HCT116 (cell line): ENCODE measurements around the gene TSC1. TPM values are rescaled to one million over a fixed set of nuclear protein-coding genes. Genes with fewer than 3 reads are reported as not detected.

Experiments
- ATAC-seq: fragments of 200-7000 bp; cut with Tn5 transposase; 2 replicates; pipeline ENCODE4 v1.9.1; 2020; ENCODE audit warnings: mild to moderate bottlenecking, moderate library complexity
- BruUV-seq: library from RNA; stranded (reverse); fragments of 400-500 nt; replicated peaks from 2 replicates; lab custom pipeline; 2021; lab: Mats Ljungman, UMichigan
- CTCF ChIA-PET: fragments of 300-600 bp; sonication (Branson Sonifier 250); formaldehyde crosslinking; loops from one replicate; lab custom pipeline; 2021; ENCODE audit warnings: antibody characterized with exemption; lab: Charles Lee
- POLR2A ChIA-PET: fragments of 300-600, 350-600 bp; sonication (Branson Sonifier 250); formaldehyde crosslinking; loops from one replicate; lab custom pipeline; 2021; ENCODE audit warnings: antibody characterized with exemption; lab: Charles Lee
- RAD21 ChIA-PET, 2 experiments: fragments of 300-600 bp; sonication (Branson Sonifier 250); formaldehyde crosslinking; loops; one replicate each; lab custom pipeline; 2023; ENCODE audit warnings: low total read pairs in 2 of 2; ENCODE audit not compliant: uncharacterized antibody in 2 of 2, unreplicated experiment in 2 of 2, low non-redundant PET in 1 of 2; lab: Charles Lee
- DNase-seq: peaks from one replicate; pipeline ENCODE4 v3.0.0-alpha.2; 2010; ENCODE audit warnings: low read depth, low spot score
- H2AFZ ChIP-seq: fragments of 200-600 bp; shearing (Covaris generic), sonication (generic); 2 replicates; pipeline ENCODE4 v1.6.1; 2017; ENCODE audit warnings: low read depth, mixed run types, mixed read lengths, antibody characterized with exemption, low read length; ENCODE audit not compliant: poor library complexity, severe bottlenecking
- H3K27ac ChIP-seq: 2 replicates; pipeline ENCODE4 v1.5.1; 2012; ENCODE audit warnings: low read depth, low read length
- H3K27me3 ChIP-seq: fragments of 200-600 bp; sonication (generic); 2 replicates; pipeline ENCODE4 v1.6.1; 2016; ENCODE audit warnings: mixed run types, low read length, mixed read lengths; ENCODE audit not compliant: insufficient read depth
- H3K36me3 ChIP-seq, 2 experiments: fragments of 200-500 bp in 1 of 2; fragments of 200-600 bp in 1 of 2; sonication (Bioruptor generic) in 1 of 2; sonication (generic) in 1 of 2; 2 replicates each; pipeline versions ENCODE4 v1.5.1 to v1.6.1; 2014 to 2016; ENCODE audit warnings: low read length in 2 of 2, inconsistent platforms in 1 of 2, mixed read lengths in 1 of 2, mixed run types in 1 of 2; ENCODE audit not compliant: insufficient read depth in 2 of 2, control insufficient read depth in 1 of 2
- H3K4me1 ChIP-seq, 2 experiments: fragments of 200-600 bp in 1 of 2; sonication (generic) in 1 of 2; 2 replicates each; pipeline versions ENCODE4 v1.5.1 to v1.6.1; 2012 to 2017; ENCODE audit warnings: low read length in 2 of 2, inconsistent platforms in 1 of 2, mild to moderate bottlenecking in 1 of 2, mixed read lengths in 1 of 2, mixed run types in 1 of 2, moderate library complexity in 1 of 2; ENCODE audit not compliant: insufficient read depth in 2 of 2, control insufficient read depth in 1 of 2
- H3K4me2 ChIP-seq: fragments of 200-600 bp; sonication (generic); 2 replicates; pipeline ENCODE4 v1.6.1; 2017; ENCODE audit warnings: mixed run types, low read length, mixed read lengths
- H3K4me3 ChIP-seq, 2 experiments: fragments of 200-600 bp in 1 of 2; sonication (generic) in 1 of 2; replicated peaks in 1 of 2; 2 replicates each; pipeline ENCODE4 v1.5.1; 2011 to 2016; ENCODE audit warnings: low read length in 2 of 2, control low read depth in 1 of 2, low read depth in 1 of 2, mild to moderate bottlenecking in 1 of 2, mixed read lengths in 1 of 2, mixed run types in 1 of 2
- H3K79me2 ChIP-seq: fragments of 200-600 bp; sonication (generic); 2 replicates; pipeline ENCODE4 v1.6.1; 2017; ENCODE audit warnings: mild to moderate bottlenecking, mixed run types, low read length, moderate library complexity, mixed read lengths; ENCODE audit not compliant: insufficient read depth
- H3K9ac ChIP-seq: fragments of 200-600 bp; sonication (generic); 2 replicates; pipeline ENCODE4 v1.6.1; 2016; ENCODE audit warnings: low read length, mixed read lengths
- H3K9me2 ChIP-seq: fragments of 200-600 bp; sonication (generic), shearing (Covaris generic); 2 replicates; pipeline ENCODE4 v1.6.1; 2017; ENCODE audit warnings: mixed run types, mild to moderate bottlenecking, moderate library complexity; ENCODE audit not compliant: insufficient read depth
- H3K9me3 ChIP-seq, 2 experiments: fragments of 200-500 bp in 1 of 2; fragments of 200-600 bp in 1 of 2; sonication (Bioruptor generic) in 1 of 2; sonication (generic) in 1 of 2; 2 replicates each; pipeline ENCODE4 v1.6.1; 2014 to 2017; ENCODE audit warnings: low read length in 2 of 2, mixed read lengths in 2 of 2, inconsistent platforms in 1 of 2, low read depth in 1 of 2, mild to moderate bottlenecking in 1 of 2, mixed run types in 1 of 2, moderate library complexity in 1 of 2; ENCODE audit not compliant: control insufficient read depth in 1 of 2, insufficient read depth in 1 of 2
- H4K20me1 ChIP-seq: fragments of 200-600 bp; sonication (generic), shearing (Covaris generic); 2 replicates; pipeline ENCODE4 v1.6.1; 2017; ENCODE audit warnings: mixed run types, mild to moderate bottlenecking, moderate library complexity; ENCODE audit not compliant: insufficient read depth
- CBX3 ChIP-seq: IDR thresholded peaks from 2 replicates; pipeline ENCODE4 v1.6.1; 2012; ENCODE audit warnings: low read depth
- CEBPB ChIP-seq: IDR thresholded peaks from 2 replicates; pipeline ENCODE4 v1.6.1; 2012; ENCODE audit warnings: low read depth
- EGR1 ChIP-seq: IDR thresholded peaks from 2 replicates; pipeline ENCODE4 v1.6.1; 2012; ENCODE audit warnings: low read depth
- ELF1 ChIP-seq: IDR thresholded peaks from 2 replicates; pipeline ENCODE4 v1.6.1; 2012; ENCODE audit warnings: low read depth, borderline replicate concordance
- EZH2 ChIP-seq: fragments of 200-600 bp; sonication (generic); IDR thresholded peaks from 2 replicates; pipeline ENCODE4 v1.6.1; 2017; ENCODE audit warnings: antibody characterized with exemption, mixed run types
- EZH2phosphoT487 ChIP-seq: fragments of 200-600 bp; IDR thresholded peaks from 2 replicates; pipeline ENCODE4 v1.6.1; 2018; ENCODE audit warnings: antibody characterized with exemption, borderline replicate concordance
- FOSL1 ChIP-seq: IDR thresholded peaks from 2 replicates; pipeline ENCODE4 v1.6.1; 2012; ENCODE audit warnings: low read depth
- POLR2A ChIP-seq: IDR thresholded peaks from 2 replicates; pipeline ENCODE4 v1.7.0; 2011; ENCODE audit warnings: borderline replicate concordance; ENCODE audit not compliant: insufficient read depth, insufficient read length; ENCODE audit errors: extremely low read depth
- POLR2AphosphoS5 ChIP-seq: IDR thresholded peaks from 2 replicates; pipeline ENCODE4 v1.6.1; 2011; ENCODE audit warnings: mild to moderate bottlenecking, low read depth, low read length, moderate library complexity
- RAD21 ChIP-seq: IDR thresholded peaks from 2 replicates; pipeline ENCODE4 v1.6.1; 2012; ENCODE audit warnings: low read depth, mild to moderate bottlenecking
- REST ChIP-seq: IDR thresholded peaks from 2 replicates; pipeline ENCODE4 v1.6.1; 2012; ENCODE audit warnings: low read depth
- SIN3A ChIP-seq: IDR thresholded peaks from 2 replicates; pipeline ENCODE4 v1.6.1; 2012; ENCODE audit warnings: low read depth
- SP1 ChIP-seq: IDR thresholded peaks from 2 replicates; pipeline ENCODE4 v1.6.1; 2012; ENCODE audit warnings: low read depth
- SRF ChIP-seq: IDR thresholded peaks from 2 replicates; pipeline ENCODE4 v1.6.1; 2012; ENCODE audit warnings: low read depth
- TCF7L2 ChIP-seq: IDR thresholded peaks from 2 replicates; pipeline ENCODE4 v1.7.0; 2011; ENCODE audit warnings: borderline replicate concordance, inconsistent platforms; ENCODE audit not compliant: insufficient read depth, insufficient read length; ENCODE audit errors: extremely low read depth
- ZFX ChIP-seq: fragments of 450-650 bp; IDR thresholded peaks from 2 replicates; pipeline ENCODE4 v1.6.1; 2017
- ZNF274 ChIP-seq: fragments of 200-500 bp; sonication (Bioruptor generic); IDR thresholded peaks from 2 replicates; pipeline ENCODE4 v1.6.1; 2014; ENCODE audit warnings: mild to moderate bottlenecking, low read depth, low read length, inconsistent platforms
- intact Hi-C: fragments of 100-400 bp; cut with micrococcal nuclease; formaldehyde crosslinking; loops from 2 replicates; pipeline ENCODE4 v1.10.0; 2022
- total RNA-seq: library from RNA; stranded (reverse); gene quantifications from one replicate; pipeline ENCODE4 v1.2.1, GENCODE V29; 2021; ENCODE audit not compliant: unreplicated experiment
- TF ChIP-seq, protein P1 (sequence below), 3 experiments: fragments of 200-600 bp in 1 of 3; sonication (generic) in 1 of 3; IDR thresholded peaks in 2 of 3; conservative IDR thresholded peaks in 1 of 3; 2 replicates each; pipeline ENCODE4 v1.5.1; 2012 to 2017; ENCODE audit warnings: low read depth in 2 of 3, low read length in 2 of 3, antibody characterized with exemption in 1 of 3, borderline replicate concordance in 1 of 3, control low read depth in 1 of 3, mild to moderate bottlenecking in 1 of 3, mixed read lengths in 1 of 3, mixed run types in 1 of 3, moderate library complexity in 1 of 3; ENCODE audit not compliant: insufficient read depth in 1 of 3
- TF ChIP-seq, protein P2 (sequence below): IDR thresholded peaks from 2 replicates; pipeline ENCODE4 v1.6.1; 2012
- TF ChIP-seq, protein P3 (sequence below): IDR thresholded peaks from 2 replicates; pipeline ENCODE4 v1.6.1; 2011; ENCODE audit warnings: mild to moderate bottlenecking, low read length, moderate library complexity; ENCODE audit not compliant: insufficient replicate concordance; ENCODE audit errors: extremely low read depth

Gene TSC1
- total RNA-seq, 1 experiment from 2014 or later: 34.5 TPM

- H4K20me1 ChIP-seq: no peaks in the 10 kb centered on the region
- H3K9ac ChIP-seq: no peak overlapping the region
- H2AFZ ChIP-seq: no peak overlapping the region
- ChIA-PET CTCF (no interaction called here), RAD21 (no interaction called here), POLR2A (no interaction called here)
- H3K36me3 ChIP-seq: no peaks in the 10 kb centered on the region
- peaks cover 0 to 7% of the 10 kb centered on the region in 2 experiments; a peak in 1 of 4 replicates for H3K4me1 ChIP-seq
- TF ChIP-seq ZNF274: no peak
- TF ChIP-seq CEBPB: no peak
- TF ChIP-seq, protein P1, sequence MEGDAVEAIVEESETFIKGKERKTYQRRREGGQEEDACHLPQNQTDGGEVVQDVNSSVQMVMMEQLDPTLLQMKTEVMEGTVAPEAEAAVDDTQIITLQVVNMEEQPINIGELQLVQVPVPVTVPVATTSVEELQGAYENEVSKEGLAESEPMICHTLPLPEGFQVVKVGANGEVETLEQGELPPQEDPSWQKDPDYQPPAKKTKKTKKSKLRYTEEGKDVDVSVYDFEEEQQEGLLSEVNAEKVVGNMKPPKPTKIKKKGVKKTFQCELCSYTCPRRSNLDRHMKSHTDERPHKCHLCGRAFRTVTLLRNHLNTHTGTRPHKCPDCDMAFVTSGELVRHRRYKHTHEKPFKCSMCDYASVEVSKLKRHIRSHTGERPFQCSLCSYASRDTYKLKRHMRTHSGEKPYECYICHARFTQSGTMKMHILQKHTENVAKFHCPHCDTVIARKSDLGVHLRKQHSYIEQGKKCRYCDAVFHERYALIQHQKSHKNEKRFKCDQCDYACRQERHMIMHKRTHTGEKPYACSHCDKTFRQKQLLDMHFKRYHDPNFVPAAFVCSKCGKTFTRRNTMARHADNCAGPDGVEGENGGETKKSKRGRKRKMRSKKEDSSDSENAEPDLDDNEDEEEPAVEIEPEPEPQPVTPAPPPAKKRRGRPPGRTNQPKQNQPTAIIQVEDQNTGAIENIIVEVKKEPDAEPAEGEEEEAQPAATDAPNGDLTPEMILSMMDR (IDR thresholded peaks at IDR 0.05 in 2 of 3, conservative IDR thresholded peaks at IDR 0.05 in 1 of 3; ENCODE audit: borderline replicate concordance in 1 of 3, insufficient read depth in 1 of 3, low read depth in 2 of 3, low read length in 2 of 3): no peak
- no peak for TF ChIP-seq POLR2A
- no peak for TF ChIP-seq SRF
- no peak for TF ChIP-seq SP1
- TF ChIP-seq ZFX: no peak
- no peak for TF ChIP-seq RAD21
- TF ChIP-seq EGR1: no peak
- TF ChIP-seq CBX3: no peak
- no peak for TF ChIP-seq FOSL1
- TF ChIP-seq, protein P2, sequence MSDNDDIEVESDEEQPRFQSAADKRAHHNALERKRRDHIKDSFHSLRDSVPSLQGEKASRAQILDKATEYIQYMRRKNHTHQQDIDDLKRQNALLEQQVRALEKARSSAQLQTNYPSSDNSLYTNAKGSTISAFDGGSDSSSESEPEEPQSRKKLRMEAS: no peak
- TF ChIP-seq SIN3A: no peak
- TF ChIP-seq, protein P3, sequence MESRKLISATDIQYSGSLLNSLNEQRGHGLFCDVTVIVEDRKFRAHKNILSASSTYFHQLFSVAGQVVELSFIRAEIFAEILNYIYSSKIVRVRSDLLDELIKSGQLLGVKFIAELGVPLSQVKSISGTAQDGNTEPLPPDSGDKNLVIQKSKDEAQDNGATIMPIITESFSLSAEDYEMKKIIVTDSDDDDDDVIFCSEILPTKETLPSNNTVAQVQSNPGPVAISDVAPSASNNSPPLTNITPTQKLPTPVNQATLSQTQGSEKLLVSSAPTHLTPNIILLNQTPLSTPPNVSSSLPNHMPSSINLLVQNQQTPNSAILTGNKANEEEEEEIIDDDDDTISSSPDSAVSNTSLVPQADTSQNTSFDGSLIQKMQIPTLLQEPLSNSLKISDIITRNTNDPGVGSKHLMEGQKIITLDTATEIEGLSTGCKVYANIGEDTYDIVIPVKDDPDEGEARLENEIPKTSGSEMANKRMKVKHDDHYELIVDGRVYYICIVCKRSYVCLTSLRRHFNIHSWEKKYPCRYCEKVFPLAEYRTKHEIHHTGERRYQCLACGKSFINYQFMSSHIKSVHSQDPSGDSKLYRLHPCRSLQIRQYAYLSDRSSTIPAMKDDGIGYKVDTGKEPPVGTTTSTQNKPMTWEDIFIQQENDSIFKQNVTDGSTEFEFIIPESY: no peak
- TF ChIP-seq EZH2: no peak
- no peak for TF ChIP-seq ELF1
- TF ChIP-seq TCF7L2: no peak
- no peak for TF ChIP-seq REST
- TF ChIP-seq POLR2AphosphoS5: no peak
- no peak for TF ChIP-seq EZH2phosphoT487
- DNase-seq (no peak), ATAC-seq (no peak)
- H3K9me2 ChIP-seq: no peaks in the 10 kb centered on the region
- BruUV-seq: no TSS peak
- no peaks in the 10 kb centered on the region for H3K27me3 ChIP-seq
- intact Hi-C loops: no loop called here
- H3K9me3 ChIP-seq: peaks cover 3 to 13% of the 10 kb centered on the region in 2 experiments; a peak in 1 of 4 replicates
- H3K79me2 ChIP-seq: no peaks in the 10 kb centered on the region
- no peak overlapping the region for H3K27ac ChIP-seq
- no peak overlapping the region for H3K4me3 ChIP-seq
- no peak overlapping the region for H3K4me2 ChIP-seq
These were observed 10.7 kb upstream of the TSC1 start for GRCh38 chr9:132955123-132955522.
